HepG2 (cell line): ENCODE data around the gene MTSS2.

ENCODE experiments used
- POLR2A ChIP-seq, 2 experiments: IDR thresholded peaks; 2 replicates each; pipeline ENCODE4 v1.6.1; 2011; ENCODE audit warnings: low read depth in 2 of 2, low read length in 2 of 2, mild to moderate bottlenecking in 1 of 2, moderate library complexity in 1 of 2; ENCODE audit not compliant: insufficient read depth in 1 of 2
- RFX5 ChIP-seq: IDR thresholded peaks from 2 replicates; pipeline ENCODE4 v1.6.1; 2011; ENCODE audit warnings: low read depth, low read length, improper control_type of control experiment
- SMARCE1 ChIP-seq: fragments of 450-650 bp; IDR thresholded peaks from 2 replicates; pipeline ENCODE4 v1.6.1; 2017; ENCODE audit warnings: borderline replicate concordance
- TF ChIP-seq, protein P1 (sequence below): sonication (generic); formaldehyde crosslinking; IDR thresholded peaks from 2 replicates; pipeline ENCODE4 v1.4.0; 2020; ENCODE audit warnings: missing genetic modification reagents
- TF ChIP-seq, protein P2 (sequence below): IDR thresholded peaks from 2 replicates; pipeline ENCODE4 v1.6.1; 2012; ENCODE audit warnings: inconsistent platforms

DNA sequence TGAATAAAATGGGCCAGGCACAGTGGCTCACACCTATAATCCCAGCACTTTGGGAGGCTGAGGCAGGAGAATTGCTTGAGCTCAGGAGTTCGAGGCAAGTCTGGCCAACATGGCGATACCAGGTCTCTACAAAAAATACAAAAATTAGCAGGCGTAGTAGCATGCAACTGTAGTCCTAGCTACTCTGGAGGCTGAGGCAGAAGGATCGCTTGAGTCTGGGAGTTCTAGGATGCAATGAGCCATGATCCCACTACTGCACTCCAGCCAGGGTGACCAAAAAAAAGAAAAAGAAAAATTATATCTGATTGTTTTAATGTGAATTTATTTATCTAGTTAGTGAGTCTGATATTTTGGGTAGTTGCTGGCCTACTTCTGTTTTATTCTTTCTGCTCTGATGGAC lies 32.4 kb downstream of the MTSS2 start:
- TF ChIP-seq RFX5: no peak
- TF ChIP-seq, protein P1, sequence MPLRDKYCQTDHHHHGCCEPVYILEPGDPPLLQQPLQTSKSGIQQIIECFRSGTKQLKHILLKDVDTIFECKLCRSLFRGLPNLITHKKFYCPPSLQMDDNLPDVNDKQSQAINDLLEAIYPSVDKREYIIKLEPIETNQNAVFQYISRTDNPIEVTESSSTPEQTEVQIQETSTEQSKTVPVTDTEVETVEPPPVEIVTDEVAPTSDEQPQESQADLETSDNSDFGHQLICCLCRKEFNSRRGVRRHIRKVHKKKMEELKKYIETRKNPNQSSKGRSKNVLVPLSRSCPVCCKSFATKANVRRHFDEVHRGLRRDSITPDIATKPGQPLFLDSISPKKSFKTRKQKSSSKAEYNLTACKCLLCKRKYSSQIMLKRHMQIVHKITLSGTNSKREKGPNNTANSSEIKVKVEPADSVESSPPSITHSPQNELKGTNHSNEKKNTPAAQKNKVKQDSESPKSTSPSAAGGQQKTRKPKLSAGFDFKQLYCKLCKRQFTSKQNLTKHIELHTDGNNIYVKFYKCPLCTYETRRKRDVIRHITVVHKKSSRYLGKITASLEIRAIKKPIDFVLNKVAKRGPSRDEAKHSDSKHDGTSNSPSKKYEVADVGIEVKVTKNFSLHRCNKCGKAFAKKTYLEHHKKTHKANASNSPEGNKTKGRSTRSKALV (CRISPR knock-in tag): no peak
- no peak for TF ChIP-seq POLR2A (IDR thresholded peaks at IDR 0.05; ENCODE audit: insufficient read depth in 1 of 2, low read depth in 2 of 2, low read length in 2 of 2)
- TF ChIP-seq SMARCE1: no peak
- TF ChIP-seq, protein P2, sequence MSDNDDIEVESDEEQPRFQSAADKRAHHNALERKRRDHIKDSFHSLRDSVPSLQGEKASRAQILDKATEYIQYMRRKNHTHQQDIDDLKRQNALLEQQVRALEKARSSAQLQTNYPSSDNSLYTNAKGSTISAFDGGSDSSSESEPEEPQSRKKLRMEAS: no peak; the same call in 1 of the 2 replicates
